Measurements from ENCODE around the gene CNNM4. TPM values are rescaled to one million over a fixed set of nuclear protein-coding genes. Genes with fewer than 3 reads are reported as not detected.

The CNNM4 gene
- total RNA-seq, 1 experiment from 2014 or later = 2.2 TPM

DNA sequence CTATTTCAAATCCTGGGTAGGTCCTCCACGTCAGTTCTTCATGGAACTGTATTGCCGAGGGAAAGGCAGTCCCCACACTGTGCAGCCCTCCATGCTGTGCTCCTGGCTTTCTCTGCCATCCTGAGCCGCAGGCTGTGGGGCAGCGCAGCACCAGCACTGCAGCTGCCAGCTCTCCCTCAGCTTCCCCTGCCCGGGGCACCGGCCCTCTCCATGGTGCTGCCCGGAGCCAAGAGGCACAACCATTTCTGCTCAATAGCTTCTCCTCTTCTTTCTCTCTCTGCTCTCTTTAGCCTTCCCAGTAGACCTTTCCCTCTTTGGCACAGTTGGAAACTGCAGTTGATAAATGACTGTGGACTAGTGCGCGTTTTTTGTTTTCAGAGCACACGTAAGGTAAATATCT, 71.0 kb downstream of the CNNM4 start:
- no peak for DNase-seq (ENCODE audit: low read depth)

DNA sequence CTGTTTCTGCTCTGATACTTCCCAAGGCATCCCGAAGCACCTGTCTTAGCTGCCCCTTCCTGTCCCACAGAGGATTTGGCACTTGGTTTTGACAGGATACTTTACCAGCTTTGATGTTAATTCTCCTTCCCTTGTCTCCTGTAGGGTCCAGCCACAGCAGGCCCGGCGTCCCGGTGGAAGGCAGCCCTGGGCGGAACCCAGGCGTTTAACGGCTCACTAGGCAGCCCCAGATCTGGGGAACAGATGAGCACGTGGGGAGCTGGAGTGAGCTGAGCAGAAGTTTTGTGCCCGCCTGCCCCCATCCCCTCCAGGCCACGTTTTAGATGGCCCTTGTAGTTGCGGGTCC, 71.7 kb downstream of the CNNM4 start:
- no peak for DNase-seq (ENCODE audit: low read depth)

DNA sequence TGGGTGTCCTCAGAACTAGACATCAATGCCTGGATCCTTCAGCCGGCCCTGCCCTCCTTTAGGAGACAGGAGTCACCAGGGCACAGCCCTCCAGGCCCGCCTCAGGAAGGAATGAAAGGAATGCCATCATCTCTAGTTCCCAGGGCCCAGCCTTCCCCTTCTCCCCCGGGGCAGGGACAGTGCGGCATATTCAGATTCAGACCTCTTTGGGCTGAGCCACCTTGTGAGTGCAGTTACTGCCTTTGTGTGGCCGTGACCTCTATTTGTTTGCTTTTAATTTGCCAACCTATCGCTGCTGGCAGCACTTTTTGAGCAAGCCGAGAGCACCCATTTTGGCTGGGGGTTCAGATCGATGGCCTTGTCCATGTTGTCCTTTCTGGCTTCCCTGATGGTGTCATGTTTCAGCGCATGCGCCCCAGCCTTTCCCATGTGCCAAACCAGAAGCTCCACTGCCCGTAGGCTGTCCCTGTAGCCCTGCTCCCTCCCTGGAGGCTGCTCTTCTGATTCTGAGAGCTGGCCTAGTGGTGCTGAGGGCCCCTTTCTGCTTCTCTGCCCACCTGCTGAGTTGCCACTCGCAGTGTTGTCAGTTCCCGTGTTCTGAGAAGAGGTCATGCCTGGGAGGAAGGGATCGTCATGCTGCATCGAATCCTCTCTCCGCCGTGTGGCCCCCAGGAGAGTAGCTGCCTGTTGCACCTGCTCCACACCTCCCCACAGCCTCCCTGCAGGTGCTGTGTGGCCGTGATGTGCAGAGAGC, 72.2 kb downstream of the CNNM4 start:
- no peak for DNase-seq (ENCODE audit: low read depth)

DNA sequence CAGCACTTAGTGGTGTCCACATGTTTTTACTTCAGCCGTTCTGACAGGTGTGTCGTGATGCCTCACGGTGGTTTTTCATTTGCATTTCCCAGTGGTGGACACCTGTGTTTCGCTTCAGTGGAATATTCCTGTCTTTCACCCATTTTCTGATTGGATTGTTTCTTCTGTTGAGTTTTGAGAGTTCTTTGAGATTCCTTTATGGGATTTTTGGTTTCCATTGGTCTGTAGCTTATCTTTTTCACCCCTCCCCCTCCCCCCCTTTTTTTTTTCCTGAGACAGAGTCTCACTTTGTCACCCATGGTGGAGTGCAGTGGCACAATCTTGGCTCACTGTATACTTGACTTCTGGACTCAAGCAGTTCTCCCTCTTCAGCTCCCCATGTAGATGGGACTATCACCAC, 75.1 kb downstream of the CNNM4 start:
- DNase-seq (ENCODE audit: low read depth) = no peak

DNA sequence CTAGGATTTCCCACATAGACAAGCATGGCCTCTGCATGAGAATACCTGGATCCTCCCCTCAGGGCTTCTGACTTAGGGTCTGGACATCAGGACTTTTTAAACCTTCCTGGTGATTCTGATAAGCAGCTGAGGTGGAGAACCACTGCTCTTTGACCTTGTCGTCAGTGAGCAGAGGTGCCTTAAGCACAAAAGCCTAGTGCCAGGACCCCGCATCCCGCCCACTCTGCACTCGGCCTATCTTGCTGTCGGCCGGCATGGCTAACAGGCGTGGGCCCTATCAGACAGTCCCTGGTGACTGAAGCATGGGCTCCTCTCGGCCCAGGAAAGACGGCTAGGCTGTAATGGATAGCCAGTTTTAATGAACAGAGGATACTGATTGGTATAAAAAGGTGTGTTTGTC, 76.9 kb downstream of the CNNM4 start:
- no peak for DNase-seq (ENCODE audit: low read depth)

DNA sequence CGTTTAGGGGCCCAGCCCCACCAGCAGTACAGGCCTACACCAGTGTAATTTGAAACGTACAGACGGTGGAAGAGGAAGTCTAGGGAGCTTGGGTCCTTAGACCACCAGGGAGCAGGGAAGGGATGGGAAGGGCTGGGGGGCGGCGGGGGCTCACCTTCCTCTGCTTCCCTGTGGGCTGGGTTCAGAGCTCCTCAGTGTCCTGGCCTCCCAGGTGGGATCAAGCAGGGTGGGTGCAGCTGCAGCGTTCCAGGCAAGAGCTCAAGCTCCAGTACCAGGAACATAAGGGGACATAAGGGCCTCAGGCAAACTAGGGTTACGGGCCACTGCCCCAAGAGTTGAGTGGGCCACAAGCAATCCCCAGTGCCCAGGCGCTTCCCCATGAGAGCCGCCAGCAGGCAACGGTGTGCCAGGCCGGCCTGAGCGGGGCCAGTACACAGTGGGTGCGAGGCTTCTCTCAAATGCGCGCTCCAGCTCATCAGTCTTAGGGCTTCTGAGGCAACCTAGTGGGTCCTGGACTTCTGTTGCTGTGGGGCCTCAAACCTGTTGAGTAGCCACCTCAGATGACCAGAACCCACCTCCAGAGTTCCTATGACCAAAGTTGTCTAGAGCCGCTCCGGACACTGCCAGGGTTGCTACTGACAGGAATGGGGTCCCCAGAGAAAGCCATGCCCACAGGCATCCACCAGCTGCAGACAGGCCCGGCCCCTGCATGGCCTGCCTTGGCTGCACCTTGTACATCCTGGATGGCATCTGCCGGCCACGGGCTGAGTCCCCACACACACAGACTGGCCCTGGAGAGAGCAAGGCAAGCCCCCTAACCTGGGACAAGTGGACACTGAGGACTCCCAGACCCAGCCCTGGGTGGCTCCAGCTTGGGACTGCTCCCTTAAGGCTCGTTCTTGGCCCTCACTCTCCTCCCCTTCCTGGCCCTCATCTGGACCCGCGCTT, 77.9 kb downstream of the CNNM4 start:
- DNase-seq (ENCODE audit: low read depth) = no peak

DNA sequence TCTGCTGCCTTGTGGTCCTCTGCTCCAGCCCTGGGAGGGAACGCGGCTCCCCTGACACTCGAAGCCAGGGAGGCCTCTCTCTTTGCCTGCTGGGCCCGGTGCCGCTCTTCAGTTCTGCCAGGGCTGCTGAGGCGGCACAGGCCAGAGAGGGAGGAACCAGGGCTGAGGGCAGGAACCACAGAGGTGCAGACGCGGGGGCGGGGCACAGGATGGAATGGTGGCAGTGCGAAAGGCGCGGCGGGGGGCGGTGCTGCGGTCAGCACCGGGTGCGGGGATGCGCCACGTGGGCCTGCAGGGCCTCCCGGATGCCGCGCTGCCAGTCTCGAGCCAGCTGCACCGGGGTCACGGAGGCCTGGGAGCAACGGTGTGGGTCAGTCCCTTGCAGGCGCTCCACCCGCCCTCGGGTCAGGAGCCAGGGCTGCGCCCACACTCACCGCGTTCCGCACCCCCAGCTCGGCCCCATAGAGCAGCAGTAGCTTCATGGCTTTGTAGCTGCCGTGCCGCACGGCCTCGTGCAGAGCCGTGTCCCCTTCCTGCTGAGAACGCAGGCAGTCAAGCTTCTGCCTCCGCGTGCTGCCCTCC, 78.7 kb downstream of the CNNM4 start:
- DNase-seq (ENCODE audit: low read depth) = no peak

DNA sequence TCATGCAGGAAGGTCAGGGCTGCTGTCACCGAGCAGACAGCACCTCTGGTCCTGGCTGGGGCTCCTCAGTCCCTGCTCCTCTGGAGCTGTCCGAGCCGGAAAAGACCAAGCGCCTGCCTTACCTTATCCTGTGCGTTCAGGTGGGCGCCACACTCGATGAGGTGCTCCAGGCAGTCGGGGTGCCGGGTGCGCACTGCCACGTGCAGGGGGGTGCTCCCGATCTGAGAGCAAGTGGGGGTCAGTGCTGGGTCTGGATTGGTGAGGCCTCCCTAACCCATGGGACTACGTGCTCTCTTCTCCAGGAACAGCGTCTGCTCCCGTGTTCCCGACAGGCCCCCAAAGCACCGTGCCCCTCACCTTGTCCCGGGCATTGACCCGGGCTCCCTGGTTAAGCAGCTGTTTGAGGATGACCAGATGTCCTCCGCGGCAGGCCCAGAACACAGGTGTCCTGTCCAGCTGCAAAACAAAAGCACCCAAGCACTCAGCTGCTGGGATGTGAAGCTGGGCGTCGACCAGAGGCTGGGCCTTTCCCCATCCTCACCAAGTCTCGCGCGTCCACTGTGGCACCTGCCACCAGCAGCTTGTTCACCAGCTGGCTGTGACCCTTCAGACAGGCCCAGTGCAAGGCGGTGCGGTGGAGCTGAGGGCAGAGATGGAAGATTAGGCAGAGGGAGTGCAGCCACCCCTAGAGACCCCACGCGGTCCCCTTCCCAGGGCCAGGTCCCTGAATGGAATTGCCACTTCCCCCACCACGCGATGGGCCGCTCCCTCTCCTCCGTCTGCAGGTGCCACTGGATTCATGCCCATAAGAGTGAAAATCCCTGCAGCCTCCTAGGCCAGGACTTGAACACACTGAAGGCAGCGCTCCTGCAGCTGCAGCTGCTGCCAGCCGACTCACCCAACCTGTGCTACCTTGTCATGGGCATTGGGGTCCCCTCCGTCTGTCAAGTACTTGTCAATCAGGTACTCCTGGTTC, 79.5 kb downstream of the CNNM4 start:
- DNase-seq (ENCODE audit: low read depth) = no peak

DNA sequence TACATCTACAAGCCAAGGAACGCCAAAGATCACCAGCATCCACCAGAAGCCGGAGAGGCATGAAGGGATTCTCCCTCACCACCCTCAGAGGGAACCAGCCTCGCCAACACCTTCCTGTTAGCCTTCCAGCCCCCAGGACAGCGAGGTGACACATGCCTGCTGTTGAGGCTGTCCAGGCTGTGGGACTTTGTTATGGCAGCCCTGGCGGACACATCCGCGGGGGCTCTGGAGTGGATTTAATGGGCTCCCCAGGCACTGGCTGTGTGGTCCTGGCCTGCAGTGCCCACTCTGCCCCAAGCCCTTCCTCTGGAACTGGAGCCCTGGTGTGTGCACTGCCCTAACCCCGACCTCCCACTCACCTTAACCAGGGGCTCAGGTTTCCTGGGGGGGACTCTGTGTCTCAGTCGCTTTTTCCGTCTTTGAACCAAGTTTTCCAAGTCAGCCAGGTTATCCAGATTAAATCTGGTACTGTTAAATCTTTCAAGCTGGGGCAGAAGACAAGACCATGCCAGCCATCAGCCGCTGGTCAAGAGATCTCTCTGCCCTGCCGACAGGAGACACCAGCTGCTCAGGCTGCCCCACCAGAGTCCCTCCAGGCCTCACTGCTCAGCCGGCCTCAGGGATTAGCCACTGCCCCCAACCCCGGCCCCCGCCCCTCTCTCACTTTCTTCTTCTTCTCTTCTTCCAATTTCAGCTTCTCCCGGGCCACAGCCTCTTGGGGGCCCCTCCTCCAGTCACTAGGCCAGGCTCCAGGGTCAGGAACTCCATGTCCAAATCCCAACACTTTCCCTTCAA, 81.2 kb downstream of the CNNM4 start:
- DNase-seq (ENCODE audit: low read depth) = no peak

DNA sequence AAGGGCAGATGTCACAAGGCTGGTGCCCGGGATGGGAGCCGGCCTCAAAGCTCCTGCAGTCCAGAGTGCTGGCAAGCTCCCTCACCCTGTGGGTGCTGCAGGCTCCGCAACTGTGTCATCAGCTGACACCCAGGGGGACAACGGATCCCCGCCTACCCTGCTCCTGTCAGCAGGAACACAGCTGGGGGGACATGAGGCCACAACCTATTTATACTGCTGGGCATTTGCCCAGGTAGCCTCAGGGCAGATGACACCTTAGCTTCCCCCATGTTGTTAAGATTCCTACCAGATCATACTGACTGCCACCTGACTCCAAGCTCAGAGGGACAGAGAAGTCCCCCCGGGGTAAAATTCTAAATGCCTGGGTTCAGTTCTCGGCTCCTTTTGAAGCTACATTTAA, 81.9 kb downstream of the CNNM4 start:
- no peak for DNase-seq (ENCODE audit: low read depth)

DNA sequence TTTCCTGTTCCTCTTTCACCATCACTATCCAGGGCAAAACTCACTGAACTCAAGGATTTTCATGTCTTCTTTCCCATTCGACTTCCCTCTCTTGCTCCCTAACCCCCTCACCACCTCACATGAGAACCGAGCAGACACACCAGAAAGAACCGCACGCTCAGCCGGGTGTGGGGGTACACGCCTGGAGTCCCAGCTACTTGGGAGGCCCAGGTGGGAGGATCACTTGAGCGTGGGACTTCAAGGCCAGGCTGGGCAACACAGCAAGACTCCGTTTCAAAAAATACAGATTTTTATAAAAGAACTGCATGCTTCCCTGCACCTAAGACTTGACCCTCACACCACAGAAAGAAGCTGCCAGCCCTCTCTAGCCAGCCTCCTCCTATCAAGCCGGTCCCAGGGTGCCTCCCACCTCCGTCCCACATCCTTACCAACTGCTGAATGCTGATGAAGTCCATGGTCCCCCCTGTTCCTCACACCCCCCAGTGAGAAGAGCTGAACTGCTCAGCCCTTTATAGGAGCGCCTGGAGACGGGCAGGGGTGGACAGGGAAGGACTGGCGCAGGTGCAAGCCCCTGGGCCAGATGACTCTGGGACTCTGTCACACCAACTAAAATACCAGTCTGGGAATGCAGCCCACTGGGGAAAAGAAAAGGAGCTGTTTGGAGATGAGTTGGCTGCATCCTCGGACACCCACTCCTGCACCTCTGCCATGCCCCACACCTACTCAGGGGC, 83.0 kb downstream of the CNNM4 start, which contains the start of gene ANKRD23:
Gene ANKRD23 (minus strand): TSS at position 484 of the 731 bp plus-strand sequence. CDS start 29 bp downstream, at position 455.
- DNase-seq (ENCODE audit: low read depth) = no peak

DNA sequence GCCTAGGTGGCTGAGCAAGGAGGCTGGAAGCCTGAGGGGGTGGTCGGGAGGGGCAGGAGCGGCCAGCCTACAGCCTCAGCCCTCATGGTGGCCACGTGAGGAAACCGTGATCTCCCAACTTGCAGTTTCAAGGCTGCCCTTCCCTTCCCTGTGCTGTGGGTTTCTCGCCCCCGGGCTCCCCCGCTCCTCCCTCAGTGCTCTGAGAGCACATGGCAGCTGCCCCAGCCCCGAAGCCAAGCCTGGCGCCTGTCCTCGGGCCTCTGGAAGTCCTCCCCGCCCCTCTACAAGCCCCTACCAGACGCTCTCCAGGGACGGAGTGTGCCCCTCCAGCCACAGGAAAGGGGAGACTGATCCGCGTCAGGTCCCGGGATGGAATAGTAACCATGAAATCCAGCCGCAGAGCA, 83.7 kb downstream of the CNNM4 start:
- no peak for DNase-seq (ENCODE audit: low read depth)

DNA sequence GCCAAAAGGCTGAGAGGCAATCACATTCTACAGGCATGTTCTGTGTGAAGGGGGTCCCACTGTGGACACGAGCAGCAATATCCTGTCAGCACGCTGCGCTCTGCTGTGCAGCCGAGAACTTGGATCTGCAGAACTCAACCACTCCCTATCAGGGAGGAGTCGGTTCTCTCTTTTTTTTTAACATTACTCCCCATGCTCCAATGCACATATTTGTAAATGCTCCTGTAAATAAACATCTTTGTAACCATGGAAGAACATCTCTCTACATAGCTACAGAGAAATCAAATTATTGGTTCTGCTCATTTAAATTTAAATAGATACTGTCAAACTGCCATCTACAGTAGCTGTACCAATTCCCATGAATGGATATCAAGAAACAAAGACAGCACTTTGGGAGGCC, 86.1 kb downstream of the CNNM4 start:
- DNase-seq (ENCODE audit: low read depth) = no peak

DNA sequence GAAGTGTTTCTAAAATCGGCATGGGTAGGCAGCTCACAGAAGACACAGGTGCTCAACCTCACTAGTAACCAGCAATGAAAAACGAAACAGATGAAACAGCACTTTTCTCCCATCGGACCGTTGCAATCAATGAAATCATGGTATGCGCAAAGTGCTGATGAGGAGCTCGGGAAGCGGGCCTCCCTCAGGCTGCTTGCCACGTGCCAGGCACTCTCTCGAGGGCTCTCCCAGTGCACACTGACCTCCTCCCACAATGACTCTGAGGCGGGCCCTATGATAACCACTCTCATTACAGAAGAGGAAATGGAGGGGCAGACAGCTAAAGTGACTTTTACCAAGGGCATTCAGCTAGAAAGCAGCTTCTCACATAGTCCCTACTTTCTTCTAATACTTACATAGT, 86.9 kb downstream of the CNNM4 start:
- DNase-seq (ENCODE audit: low read depth) = no peak

DNA sequence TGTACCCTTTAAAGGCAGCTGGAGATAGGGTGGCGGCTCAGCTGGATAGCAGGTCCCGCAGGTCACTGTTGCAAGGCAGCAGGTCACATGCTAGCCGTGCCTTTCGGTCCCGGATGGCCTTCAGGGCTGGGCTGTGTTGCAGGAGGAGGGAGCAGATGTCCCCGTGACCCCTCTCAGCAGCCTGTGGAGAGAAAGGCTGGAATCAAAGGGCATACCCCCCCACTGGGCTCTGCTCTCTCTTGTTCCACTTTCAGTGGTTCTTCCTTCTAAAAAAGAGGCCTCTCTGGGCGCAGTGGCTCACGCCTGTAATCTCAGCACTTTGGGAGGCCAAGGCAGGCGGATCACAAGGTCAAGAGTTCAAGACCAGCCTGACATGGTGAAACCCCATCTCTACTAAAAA, 87.6 kb downstream of the CNNM4 start:
- no peak for DNase-seq (ENCODE audit: low read depth)

DNA sequence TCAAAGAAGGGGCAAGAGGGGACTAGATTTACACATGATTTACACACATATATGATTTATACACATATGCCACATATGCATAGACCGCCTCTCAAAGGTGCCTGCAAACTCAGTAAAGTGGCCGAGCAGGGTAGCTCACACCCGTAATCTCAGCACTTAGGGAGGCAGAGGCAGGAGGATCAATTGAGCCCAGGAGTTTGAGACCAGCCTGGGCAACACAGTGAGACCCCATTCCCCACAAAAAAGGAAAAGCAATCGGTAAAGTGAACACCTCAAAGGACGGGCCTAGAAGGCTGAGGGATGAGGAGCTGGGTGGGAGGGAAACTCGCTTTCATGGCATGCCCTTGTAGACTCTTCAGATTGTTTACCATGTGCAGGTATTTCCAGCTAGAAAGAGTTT, 92.0 kb downstream of the CNNM4 start:
- no peak for DNase-seq (ENCODE audit: low read depth)

DNA sequence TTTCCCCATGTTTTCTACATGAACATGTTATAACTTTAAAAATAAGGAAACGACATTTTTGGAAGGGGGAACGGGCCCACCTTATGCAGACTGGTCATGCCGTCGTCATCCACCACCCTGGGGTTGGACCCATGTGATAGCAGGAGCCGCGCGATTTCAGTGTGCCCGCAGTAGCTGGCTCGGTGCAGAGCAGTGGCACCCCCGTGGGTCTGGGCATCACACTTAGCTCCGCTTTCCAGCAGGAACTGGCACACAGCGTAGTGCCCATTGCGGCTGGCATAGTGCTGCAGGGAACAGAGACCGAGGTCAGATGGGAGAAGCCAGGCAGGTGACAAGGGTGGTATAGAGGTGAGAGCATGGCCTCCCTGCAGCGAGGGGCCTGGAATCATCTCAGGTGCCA, 92.6 kb downstream of the CNNM4 start:
- DNase-seq (ENCODE audit: low read depth) = no peak

DNA sequence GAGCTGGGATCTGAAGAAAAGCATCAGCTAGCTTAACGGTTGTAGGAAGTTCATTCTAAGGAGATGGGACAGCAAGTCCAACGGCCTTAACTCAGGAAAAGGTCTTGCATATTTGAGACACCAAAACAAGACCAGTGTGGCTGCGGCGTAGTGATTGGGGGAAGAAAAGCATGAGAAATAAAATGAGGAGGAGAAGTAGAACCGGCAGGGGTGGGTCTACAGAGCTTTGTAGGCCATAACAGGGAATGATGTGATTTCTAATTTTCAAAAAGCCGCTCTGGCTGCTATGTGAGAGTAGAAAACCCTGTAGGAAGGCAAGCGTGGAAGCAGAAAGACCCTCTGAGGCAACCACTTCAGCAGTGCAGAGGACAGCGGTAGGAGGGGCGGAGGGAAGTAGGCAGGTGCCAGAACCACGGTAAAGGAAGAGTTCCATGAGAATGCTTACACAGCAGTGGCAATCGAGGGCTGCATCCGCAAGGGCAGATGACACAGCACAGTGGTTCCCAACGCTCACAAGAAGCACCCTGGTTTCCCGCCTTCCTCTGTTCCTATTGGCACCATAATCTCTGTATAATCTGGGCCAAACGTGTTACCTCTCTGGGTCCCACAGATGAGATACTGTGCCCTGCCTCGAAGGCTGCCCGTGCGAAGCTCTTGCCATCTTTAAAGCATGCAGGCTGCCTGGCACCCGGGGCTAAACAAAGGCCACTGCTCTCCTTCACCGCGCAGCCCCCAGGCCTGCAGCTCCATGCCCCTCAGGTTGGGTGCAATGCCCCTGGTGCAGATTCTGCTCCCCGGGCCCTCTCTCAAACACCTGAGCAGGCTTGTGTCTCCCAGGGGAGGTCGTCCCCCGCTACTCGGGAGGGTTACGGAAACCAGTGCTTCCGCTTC, 96.3 kb downstream of the CNNM4 start:
- no peak for DNase-seq (ENCODE audit: low read depth)
